ENCODE measurements around the gene ALPL.

DNA sequence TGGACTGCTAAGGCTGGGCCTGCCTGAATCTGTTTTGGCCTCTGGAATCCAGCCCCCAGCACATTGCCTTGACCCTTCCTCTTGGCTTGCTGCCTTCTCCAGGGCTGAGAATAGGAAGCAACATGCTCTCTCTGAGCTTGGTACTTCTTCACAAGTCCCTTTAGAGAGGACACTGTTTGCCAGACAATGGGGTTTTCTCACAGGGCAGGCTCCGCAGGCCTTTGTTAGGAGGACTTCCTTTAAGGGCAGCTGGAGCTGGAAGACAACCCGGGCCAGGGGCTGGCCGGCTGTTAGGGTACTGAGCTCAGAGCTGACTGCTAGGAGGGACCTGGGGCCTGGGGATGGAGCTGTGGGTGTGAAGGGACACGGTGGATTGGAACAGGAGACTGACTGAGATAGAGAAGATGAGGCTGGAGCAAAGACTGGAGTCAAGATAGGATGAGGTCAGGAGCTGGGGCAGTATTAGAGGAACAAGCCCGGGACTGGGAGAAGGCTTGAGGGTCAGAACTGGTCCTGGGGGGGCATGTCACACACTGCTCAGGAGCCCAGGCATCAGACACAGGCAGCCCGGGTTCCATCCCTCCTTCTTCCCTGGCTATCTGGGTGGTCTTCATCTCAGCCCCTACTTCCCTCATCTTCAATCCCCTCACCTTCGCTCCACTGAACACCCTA lies 5.4 kb upstream of the ALPL start:
- TF ChIP-seq, protein P1, sequence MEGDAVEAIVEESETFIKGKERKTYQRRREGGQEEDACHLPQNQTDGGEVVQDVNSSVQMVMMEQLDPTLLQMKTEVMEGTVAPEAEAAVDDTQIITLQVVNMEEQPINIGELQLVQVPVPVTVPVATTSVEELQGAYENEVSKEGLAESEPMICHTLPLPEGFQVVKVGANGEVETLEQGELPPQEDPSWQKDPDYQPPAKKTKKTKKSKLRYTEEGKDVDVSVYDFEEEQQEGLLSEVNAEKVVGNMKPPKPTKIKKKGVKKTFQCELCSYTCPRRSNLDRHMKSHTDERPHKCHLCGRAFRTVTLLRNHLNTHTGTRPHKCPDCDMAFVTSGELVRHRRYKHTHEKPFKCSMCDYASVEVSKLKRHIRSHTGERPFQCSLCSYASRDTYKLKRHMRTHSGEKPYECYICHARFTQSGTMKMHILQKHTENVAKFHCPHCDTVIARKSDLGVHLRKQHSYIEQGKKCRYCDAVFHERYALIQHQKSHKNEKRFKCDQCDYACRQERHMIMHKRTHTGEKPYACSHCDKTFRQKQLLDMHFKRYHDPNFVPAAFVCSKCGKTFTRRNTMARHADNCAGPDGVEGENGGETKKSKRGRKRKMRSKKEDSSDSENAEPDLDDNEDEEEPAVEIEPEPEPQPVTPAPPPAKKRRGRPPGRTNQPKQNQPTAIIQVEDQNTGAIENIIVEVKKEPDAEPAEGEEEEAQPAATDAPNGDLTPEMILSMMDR (conservative IDR thresholded peaks at IDR 0.05 in 1 of 2, IDR thresholded peaks at IDR 0.05 in 1 of 2; ENCODE audit: low read depth in 1 of 2, low read length in 2 of 2) = no peak
- TF ChIP-seq EZH2 (IDR thresholded peaks at IDR 0.05; ENCODE audit: low read length, missing control alignments) = no peak

Data from fibroblast of lung (primary cell).